Breast epithelium (tissue), 4 donors: ENCODE data around the gene ISCU. TPM values are rescaled to one million over a fixed set of nuclear protein-coding genes. Genes with fewer than 3 reads are reported as not detected.
A peak's percentile ranks its signal among the peaks of the same experiment; 100 is the strongest.
"Not testable (repeated sequence)": the region's sequence is repeated elsewhere in the genome, so short reads cannot be mapped to it uniquely, and the experiment has no call there.

Source experiments
- DNase-seq, 2 donors: peaks; one replicate each; pipeline ENCODE4 v3.0.0-alpha.2; 2019; ENCODE audit warnings: low spot score in 2 of 2
- H3K27ac ChIP-seq, 2 donors: fragments of 200-600 bp; sonication (generic) in 1 of 2; one replicate each; pipeline ENCODE4 v1.5.1; 2016 to 2019; ENCODE audit warnings: mild to moderate bottlenecking in 1 of 2
- H3K27me3 ChIP-seq, 2 donors: fragments of 200-600 bp; sonication (generic) in 1 of 2; one replicate each; pipeline versions ENCODE4 v1.5.1 to v1.6.0; 2017 to 2019; ENCODE audit warnings: control low read depth in 1 of 2, mild to moderate bottlenecking in 1 of 2
- H3K36me3 ChIP-seq: fragments of 200-600 bp; one replicate; pipeline ENCODE4 v1.5.1; 2019
- H3K4me1 ChIP-seq, 2 donors: fragments of 200-600 bp; sonication (generic); one replicate each; pipeline ENCODE4 v1.5.1; 2016 to 2019; ENCODE audit warnings: control low read depth in 1 of 2
- H3K4me3 ChIP-seq, 3 donors: fragments of 200-600 bp; sonication (generic); 1 replicate in 2 of 3; 2 replicates in 1 of 3; pipeline ENCODE4 v1.5.1; 2016 to 2019; ENCODE audit warnings: mild to moderate bottlenecking in 3 of 3, moderate library complexity in 2 of 3
- H3K9me3 ChIP-seq, 2 donors: fragments of 200-600 bp; sonication (generic) in 1 of 2; one replicate each; pipeline ENCODE4 v1.5.1; 2016 to 2019; ENCODE audit warnings: control low read depth in 1 of 2
- POLR2A ChIP-seq: fragments of 450-650 bp; IDR thresholded peaks from one replicate; pipeline ENCODE4 v1.6.1; 2016; ENCODE audit warnings: antibody characterized with exemption, mild to moderate bottlenecking, moderate library complexity
- POLR2AphosphoS5 ChIP-seq, 3 donors: sonication (generic); formaldehyde crosslinking; IDR thresholded peaks; one replicate each; pipeline ENCODE4 v1.6.1; 2017; ENCODE audit warnings: antibody characterized with exemption in 3 of 3
- intact Hi-C: fragments of 100-400 bp; cut with DNase I; formaldehyde crosslinking; loops from one replicate; pipeline ENCODE4 v1.15.1; 2023; ENCODE audit warnings: low total_unique reads
- total RNA-seq, 3 donors: library from RNA; depleted of rRNA; stranded (reverse); fragments of >200 nt; gene quantifications; one replicate each; pipeline ENCODE4 v1.1.0, GENCODE V29; 2016
- TF ChIP-seq, protein P1 (sequence below), 3 donors: fragments of 450-650 bp; IDR thresholded peaks; one replicate each; pipeline ENCODE4 v1.5.1; 2016 to 2017; ENCODE audit warnings: antibody characterized with exemption in 3 of 3, mild to moderate bottlenecking in 3 of 3, moderate library complexity in 3 of 3

The ISCU gene
- total RNA-seq, 3 donors from 2014 or later = 220 to 328 (median 227) TPM

DNA sequence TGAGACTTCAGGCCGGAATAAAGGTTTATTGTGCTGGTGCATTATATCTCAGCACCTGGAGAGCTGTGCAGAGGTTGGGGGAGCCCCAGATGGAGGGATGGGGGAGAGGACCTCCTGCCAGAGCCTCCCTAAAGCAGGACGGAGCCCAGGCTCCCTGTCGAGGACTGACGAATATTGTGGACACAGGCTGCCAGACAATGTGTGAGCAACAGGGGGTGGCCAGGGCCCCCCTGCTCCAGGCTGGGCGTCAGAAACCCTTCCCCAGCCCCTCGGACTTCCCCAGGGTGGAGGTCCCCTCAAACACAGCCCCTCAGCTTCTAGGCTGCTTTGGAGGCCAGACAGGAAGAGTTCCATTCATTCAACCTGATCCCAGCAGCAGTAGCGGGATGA, 27.4 kb downstream of the ISCU start:
- H3K4me3 ChIP-seq = no peak overlapping the region
- H3K27me3 ChIP-seq = no peaks in the 10 kb centered on the region
- H3K27ac ChIP-seq = peak overlapping the region in 1 of 2 donors; percentile 25
- no peaks in the 10 kb centered on the region for H3K9me3 ChIP-seq
- H3K4me1 ChIP-seq = no peaks in the 10 kb centered on the region
- DNase-seq = no peak
- TF ChIP-seq POLR2A (no peak), POLR2AphosphoS5 (IDR thresholded peaks at IDR 0.05) (no peak)
- TF ChIP-seq, protein P1, sequence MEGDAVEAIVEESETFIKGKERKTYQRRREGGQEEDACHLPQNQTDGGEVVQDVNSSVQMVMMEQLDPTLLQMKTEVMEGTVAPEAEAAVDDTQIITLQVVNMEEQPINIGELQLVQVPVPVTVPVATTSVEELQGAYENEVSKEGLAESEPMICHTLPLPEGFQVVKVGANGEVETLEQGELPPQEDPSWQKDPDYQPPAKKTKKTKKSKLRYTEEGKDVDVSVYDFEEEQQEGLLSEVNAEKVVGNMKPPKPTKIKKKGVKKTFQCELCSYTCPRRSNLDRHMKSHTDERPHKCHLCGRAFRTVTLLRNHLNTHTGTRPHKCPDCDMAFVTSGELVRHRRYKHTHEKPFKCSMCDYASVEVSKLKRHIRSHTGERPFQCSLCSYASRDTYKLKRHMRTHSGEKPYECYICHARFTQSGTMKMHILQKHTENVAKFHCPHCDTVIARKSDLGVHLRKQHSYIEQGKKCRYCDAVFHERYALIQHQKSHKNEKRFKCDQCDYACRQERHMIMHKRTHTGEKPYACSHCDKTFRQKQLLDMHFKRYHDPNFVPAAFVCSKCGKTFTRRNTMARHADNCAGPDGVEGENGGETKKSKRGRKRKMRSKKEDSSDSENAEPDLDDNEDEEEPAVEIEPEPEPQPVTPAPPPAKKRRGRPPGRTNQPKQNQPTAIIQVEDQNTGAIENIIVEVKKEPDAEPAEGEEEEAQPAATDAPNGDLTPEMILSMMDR (IDR thresholded peaks at IDR 0.05) = no peak
- intact Hi-C loops = no loop called here
- no peaks in the 10 kb centered on the region for H3K36me3 ChIP-seq

DNA sequence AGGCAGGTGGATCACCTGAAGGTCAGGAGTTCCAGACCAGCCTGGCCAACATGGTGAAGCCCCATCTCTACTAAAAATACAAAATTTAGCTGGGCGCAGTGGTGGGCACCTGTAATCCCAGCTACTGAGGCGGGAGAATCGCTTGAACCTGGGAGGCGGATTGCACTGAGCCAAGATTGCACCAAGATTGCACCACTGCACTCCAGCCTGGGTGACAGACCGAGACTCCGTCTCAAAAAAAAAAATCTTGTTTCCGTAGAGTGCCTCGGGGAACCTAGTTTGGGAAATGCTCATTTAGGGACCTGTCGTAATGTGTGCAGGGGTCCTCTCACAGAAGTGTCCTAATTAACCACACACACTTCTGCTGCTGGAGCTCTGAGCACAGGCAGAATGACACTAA, 28.1 kb downstream of the ISCU start:
- intact Hi-C loops, H3K36me3 ChIP-seq, H3K4me1 ChIP-seq, H3K27me3 ChIP-seq, H3K4me3 ChIP-seq, H3K9me3 ChIP-seq, H3K27ac ChIP-seq, DNase-seq: not testable (repeated sequence)

DNA sequence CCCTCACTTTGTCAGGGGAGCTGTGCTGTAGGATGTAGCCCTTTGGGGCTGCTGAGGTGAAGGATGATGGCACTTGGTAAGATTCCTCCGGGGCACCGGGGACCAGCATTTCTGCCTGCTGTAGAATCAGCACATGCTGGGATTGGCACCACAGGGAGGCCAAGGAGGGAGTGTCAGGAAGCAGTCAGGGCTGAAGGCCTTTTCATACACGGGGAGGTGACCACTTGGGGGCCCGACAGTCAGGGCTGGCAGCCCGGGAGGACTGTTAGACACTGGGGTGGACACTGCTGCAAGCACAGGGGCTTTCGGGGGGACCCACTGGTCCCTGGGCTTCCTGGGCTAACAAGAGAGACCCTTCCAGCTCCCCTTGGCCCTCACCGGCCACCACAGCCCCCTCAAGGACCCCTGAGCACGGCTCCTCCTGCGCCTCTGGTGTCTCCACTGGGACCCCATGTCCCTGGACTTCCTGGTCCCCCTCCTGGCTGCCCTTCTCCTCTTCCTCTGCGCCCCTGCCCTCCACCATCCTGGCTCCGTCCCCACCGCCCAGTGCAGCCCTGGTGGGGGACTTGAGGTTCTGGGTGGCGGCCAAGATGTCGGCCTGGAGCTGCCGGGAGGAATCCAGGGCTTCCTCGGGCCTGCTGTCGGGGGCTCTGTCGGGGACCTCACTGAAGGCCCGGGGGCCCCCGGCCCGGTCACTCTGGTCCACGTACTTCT, 29.0 kb downstream of the ISCU start:
- no peak for DNase-seq
- Histone ChIP-seq H3K36me3 (no peaks in the 10 kb centered on the region), H3K9me3 (no peaks in the 10 kb centered on the region), H3K4me1 (no peaks in the 10 kb centered on the region), H3K4me3 (no peak overlapping the region), H3K27me3 (no peaks in the 10 kb centered on the region), H3K27ac (peak overlapping the region in 1 of 2 donors; percentile 12)
- intact Hi-C loops = no loop called here
- TF ChIP-seq POLR2AphosphoS5 (IDR thresholded peaks at IDR 0.05) (no peak), POLR2A (no peak)
- TF ChIP-seq, protein P1 (IDR thresholded peaks at IDR 0.05) = no peak

DNA sequence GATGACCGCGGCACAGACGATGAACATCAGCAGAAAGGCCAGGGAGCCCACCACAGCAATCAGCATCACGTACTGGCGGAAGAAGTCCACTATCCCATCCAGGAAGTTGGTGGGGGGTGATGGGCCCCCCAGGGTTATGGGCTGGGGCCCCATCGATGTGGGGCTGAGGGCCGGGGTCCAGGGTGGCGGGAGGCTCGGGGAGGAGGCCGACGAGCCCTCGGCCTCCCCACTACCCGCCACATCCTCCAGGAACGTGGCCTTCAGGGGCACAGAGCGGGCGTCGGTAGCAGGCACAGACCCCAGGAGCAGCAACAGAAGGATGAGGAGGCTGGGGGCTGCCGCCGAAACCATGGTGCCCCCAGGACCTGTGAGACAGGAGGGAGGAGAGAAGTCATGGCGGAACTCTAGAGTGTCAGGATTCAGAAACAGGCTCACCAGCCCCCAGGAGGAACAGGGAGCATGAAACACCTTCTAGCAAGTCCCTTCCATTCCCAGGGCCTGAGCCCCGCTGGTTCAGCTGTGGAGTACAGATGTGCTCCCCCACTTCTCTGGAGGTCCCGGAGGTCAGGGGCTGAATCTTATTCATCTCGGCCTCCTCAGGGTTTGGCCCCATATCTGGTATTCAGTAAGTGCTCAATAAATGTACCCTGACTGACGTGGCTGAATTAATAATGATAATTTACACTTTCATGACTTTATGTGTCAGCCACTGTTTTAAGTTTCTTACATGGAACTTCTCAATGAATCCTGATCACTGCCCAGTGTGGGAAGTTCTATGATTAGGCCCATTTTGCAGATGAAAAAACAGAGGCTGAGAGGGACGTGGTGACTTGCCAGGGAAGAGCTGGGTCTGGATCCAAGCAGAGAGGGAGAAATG, 29.9 kb downstream of the ISCU start:
- Histone ChIP-seq H3K27me3 (no peaks in the 10 kb centered on the region), H3K9me3 (no peaks in the 10 kb centered on the region), H3K27ac (no peak overlapping the region), H3K4me3 (no peak overlapping the region), H3K4me1 (no peaks in the 10 kb centered on the region), H3K36me3 (no peaks in the 10 kb centered on the region)
- DNase-seq = no peak
- TF ChIP-seq, protein P1 (IDR thresholded peaks at IDR 0.05) = no peak
- TF ChIP-seq POLR2A = no peak
- TF ChIP-seq POLR2AphosphoS5 (IDR thresholded peaks at IDR 0.05) = no peak
- intact Hi-C loops = no loop called here

DNA sequence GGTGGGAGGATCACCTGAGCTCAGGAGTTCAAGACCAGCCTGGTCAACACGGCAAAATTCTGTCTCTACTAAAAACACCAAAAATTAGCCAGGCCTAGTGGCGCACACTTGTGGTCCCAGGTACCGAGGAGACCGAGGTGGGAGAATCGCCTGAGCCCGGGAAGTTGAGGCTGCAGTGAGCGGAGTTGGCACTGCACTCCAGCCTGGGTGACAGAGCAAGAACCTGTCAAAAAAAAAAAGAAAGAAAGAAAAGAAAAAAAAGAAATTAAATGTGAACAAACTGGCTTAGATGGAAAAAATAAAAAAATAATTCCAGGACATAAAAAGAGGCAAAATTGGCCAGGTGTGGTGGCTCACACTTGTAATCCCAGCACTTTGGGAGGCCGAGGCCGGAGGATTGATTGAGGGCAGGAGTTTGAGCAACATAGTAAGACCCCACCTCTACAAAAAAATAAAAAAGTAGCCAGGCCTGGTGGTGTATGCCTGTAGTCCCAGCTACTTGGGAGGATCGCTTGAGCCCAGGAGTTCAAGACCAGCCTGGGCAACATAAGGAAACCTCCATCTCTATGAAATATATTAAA, 32.0 kb downstream of the ISCU start:
- intact Hi-C loops = no loop called here
- H3K4me3 ChIP-seq = no peak overlapping the region
- H3K36me3 ChIP-seq = no peaks in the 10 kb centered on the region
- TF ChIP-seq POLR2AphosphoS5 (IDR thresholded peaks at IDR 0.05) (no peak), POLR2A (no peak)
- TF ChIP-seq, protein P1 (IDR thresholded peaks at IDR 0.05) = no peak
- no peaks in the 10 kb centered on the region for H3K4me1 ChIP-seq
- no peaks in the 10 kb centered on the region for H3K9me3 ChIP-seq
- DNase-seq = no peak
- H3K27ac ChIP-seq = peak overlapping the region in 1 of 2 donors; percentile 59
- H3K27me3 ChIP-seq = no peaks in the 10 kb centered on the region
